ENCODE results near the gene SRGAP1.
A peak's percentile ranks its signal among the peaks of the same experiment; 100 is the strongest.
"Not testable (repeated sequence)": the region's sequence is repeated elsewhere in the genome, so short reads cannot be mapped to it uniquely, and the experiment has no call there.

Gene SRGAP1

DNA sequence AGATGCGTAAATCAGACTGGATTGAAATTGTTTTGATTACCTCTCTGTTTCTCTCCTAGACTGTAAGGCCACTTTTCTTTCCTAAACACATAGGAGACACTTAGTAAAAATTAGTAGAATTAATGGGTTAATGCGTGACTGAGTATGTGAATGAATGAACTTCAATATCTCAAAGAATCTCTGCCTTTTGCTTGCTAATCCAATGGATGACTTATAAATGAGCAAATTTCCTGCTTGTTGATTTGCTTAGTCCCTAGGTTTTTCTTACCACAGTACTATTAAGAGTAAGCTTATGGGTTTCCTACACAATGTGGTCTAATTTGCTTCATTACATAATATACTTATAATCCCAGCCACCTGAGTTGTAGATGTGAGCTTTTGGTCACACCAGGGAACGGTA is 164.1 kb downstream of the SRGAP1 start:
- DNase-seq (ENCODE audit: low read depth) = no peak

- DNase-seq (ENCODE audit: low read depth) = no peak
Measured at GRCh38 chr12:64009321-64010068, 165.0 kb downstream of the SRGAP1 start.

- peak; percentile 52 for DNase-seq (ENCODE audit: low read depth)
Measured at GRCh38 chr12:64010069-64010686, 165.7 kb downstream of the SRGAP1 start.

DNA sequence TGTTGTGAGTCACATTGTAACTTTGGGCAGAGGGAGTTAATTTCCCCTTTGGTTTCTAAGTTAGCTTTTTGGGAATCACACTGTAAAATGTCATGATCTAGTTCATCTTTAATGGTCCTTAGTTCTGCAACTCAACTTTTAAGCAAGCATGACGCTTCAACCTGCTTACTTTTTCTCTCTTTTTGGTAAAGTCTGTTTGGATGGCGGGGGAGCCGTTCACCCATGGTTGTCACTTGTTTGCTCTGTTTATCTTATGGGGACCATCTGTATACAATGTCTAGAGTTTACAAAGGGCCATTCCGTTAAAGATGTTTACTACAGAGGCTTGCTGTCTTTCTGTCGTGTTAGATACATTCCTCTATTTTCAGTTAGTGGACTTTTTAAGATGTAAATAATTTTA is 172.0 kb downstream of the SRGAP1 start:
- DNase-seq (ENCODE audit: low read depth) = no peak

DNA sequence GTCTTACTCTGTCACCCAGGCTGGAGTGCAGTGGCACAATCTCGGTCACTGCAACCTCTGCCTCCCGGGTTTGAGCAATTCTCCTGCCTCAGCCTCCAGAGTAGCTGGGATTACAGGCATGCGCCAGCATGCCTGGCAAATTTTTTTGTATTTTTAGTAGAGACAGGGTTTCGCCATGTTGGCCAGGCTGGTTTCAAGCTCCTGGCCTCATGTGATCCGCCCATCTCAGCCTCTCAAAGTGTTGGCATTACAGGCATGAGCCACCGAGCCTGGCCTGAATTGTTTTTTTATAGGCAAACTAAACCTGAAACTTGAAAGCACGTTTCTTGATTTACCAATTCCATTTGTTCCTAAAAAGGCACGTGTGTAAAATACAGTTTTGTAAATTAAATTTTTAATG is 173.6 kb downstream of the SRGAP1 start:
- DNase-seq (ENCODE audit: low read depth) = not testable (repeated sequence)

DNA sequence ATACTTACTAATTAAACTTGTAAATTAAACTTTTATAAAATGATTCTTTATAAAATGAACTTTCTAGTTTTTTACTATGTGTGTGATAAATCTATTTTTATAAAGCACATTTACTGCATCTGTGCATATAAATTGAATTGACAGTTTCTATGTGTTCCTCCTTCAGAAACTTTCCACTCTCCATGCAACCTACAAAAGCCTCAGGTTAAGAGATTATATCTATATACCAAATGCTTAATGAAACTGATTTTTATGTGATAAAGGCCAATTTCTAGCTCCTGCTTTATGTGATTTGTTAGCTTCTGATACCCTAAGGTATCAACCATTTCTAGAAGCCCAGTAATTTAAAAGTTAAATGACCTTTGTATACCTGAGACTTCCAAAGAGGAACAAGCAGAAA is 174.0 kb downstream of the SRGAP1 start:
- no peak for DNase-seq (ENCODE audit: low read depth)

GRCh38 chr12:64019101-64019500 is 174.6 kb downstream of the SRGAP1 start:
- DNase-seq (ENCODE audit: low read depth) = no peak

DNA sequence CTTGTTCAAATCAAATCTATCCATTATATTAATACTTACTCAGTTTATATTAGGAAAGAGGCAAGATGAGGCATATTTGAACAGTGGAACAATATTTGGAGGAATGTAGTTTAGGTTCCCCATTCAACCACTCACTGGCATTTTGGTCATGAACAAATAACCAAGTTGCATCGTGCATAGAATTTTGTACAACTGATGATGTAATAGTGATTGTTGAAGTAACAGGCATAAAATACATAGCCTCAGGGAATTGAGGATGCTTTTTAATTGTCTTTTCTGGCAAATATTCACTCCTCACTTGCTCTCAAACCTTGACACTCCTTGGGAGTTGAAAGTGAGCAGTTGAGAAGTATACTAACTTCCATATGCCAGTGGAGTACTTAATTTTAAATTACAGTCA is 175.2 kb downstream of the SRGAP1 start:
- DNase-seq (ENCODE audit: low read depth) = no peak

DNA sequence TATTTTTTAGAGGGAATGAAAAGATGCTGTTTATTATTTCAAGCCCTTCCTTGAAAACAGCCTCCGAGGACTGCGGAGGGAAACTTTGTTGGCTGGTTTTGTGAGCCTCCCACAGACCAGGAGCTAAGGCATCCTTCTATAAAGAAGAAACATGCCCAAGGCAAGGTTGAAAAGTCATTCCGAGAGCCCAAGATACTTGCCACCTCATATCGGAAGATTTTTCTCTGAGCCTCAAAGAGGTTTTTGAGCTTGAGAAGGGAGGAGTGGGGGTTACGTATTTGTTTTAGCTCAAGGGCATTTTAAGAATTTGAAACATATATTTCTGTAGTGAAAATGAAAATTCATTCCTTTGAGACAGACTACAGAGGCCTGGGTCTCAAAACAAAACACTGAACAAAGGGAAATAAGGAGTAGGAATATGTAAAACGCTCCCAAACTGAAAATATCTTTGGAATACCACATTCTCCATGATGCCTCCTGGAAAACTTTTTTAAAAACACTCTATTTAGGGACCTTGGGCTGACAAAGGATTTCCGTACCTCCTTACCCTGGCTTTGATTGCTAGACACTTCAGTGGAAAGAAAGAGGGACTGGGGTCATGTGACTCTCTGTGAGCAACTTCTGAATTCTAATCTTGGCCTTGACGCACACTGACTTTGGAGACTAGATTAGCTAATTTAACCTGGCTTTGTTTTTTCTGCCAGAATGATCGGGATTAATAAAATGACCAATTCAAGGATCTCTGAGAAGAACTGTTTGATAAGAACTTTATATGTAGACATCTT is 180.9 kb downstream of the SRGAP1 start:
- no peak for DNase-seq (ENCODE audit: low read depth)

DNA sequence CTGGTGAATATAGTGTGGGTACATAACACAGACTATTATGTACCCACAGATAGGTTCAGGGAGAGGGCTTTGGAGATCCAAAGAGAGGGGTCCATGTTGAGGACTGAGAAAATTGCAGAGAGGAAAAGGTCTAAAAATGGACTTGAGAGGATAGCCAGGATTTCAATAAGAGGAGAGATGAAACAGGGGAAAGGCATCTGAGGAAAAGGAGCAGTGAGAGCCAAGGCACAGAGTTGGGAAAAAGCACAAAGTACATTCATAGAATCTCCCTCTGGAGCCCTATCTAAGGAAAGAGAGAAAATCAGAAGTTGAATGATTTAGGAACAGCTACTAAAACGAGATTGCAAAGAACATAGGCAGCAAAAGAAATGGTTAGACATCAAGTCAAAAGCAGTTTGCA is 182.8 kb downstream of the SRGAP1 start:
- no peak for DNase-seq (ENCODE audit: low read depth)

- DNase-seq (ENCODE audit: low read depth) = no peak
Measured at GRCh38 chr12:64028541-64028940, 184.0 kb downstream of the SRGAP1 start.

DNA sequence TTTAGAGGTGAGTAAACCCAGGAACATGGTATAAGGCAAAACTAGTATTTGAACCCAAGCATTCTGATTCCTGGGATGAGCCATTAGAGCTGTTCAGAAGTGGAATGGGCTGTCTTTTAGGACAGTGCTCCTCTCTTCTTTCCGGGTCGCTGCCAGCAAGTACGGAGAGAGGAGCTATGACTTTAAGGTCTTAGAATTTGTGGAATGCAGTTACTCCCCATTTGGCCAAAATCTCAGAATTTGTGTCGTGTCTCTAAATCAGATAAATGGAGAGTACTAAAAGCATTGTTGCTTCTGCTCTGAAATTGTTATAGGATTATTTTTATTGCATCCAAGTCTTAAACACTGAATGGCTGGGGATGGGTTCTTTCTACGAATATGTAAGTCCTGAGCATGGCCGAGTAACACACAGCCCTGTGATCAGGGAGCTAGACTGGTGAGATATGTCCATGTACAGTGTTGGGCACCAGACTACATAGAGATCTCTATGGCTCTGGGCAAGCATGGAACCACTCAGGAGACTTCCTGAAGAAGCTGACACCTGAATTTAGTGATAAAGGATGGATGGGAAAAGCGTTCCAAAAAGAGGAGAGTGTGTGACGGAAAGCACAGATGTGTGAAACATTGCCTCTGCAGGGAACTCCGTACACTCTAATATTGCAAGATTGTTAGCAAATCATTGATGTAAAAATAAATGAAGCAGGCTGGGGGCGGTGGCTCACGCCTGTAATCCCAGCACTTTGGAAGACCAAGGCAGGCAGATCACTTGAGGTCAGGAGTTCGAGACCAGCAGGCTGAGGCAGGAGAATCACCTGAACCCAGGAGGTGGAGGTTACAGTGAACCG is 184.7 kb downstream of the SRGAP1 start:
- DNase-seq (ENCODE audit: low read depth) = peak; percentile 44

- no peak for DNase-seq (ENCODE audit: low read depth)
Measured at GRCh38 chr12:64030155-64030554, 185.7 kb downstream of the SRGAP1 start.

- not testable (repeated sequence) for DNase-seq (ENCODE audit: low read depth)
Measured at GRCh38 chr12:64034056-64034455, 189.6 kb downstream of the SRGAP1 start.

DNA sequence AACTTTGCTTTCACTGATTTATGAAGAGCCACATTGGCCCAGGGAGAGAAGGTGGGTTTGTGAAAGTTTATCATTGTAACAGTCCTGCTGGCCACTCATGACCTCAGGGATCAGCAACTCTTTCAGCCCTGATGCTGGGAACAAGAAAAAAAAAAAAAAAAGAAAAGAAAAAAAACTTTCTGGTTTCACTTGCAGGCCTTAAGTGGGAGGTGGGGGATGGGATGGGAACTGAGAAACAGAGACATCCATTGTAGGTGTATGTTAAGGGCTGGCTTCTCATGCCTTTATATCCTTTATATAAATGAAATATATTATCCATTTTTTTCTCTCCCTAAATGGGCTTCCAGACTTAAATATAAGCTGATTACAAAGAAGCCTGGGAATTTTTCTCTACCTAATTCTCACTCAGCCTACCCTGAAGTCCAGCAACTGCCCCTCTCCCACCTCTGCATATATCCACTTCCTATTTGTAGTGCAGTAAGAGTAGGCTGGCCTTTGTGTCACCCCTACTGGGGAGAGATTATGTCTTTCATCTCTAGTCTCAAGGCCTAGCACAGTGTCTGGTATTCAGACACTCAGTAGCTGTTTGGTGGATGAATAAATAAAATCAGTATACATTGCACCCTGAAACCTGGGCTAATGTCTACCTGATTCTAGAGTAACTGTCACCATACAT is 190.5 kb downstream of the SRGAP1 start:
- no peak for DNase-seq (ENCODE audit: low read depth)

- no peak for DNase-seq (ENCODE audit: low read depth)
Measured at GRCh38 chr12:64036414-64036813, 191.9 kb downstream of the SRGAP1 start.

GRCh38 chr12:64039281-64039871 is 194.9 kb downstream of the SRGAP1 start:
- peak; percentile 72 for DNase-seq (ENCODE audit: low read depth)

DNA sequence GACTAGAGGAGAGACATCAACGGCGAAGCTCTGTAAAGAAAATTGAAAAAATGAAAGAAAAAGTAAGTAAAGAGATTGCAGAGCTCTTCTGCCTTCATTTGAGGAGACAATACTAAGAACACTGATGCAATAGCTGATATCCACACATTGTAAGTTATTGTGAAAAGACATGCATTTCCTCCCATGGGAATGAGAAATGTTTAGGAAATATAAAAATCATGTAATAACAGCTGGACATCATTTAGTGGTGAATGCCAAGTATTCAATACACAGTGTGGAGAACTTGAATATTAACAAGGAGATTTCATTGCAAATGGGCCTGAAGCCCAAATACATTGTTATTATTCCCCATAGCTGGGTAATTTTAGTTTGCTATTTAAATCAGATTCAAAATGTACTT is 198.4 kb downstream of the SRGAP1 start:
- peak; percentile 98 for DNase-seq (ENCODE audit: low read depth)

GRCh38 chr12:64044191-64044590 is 199.7 kb downstream of the SRGAP1 start:
- no peak for DNase-seq (ENCODE audit: low read depth)

DNA sequence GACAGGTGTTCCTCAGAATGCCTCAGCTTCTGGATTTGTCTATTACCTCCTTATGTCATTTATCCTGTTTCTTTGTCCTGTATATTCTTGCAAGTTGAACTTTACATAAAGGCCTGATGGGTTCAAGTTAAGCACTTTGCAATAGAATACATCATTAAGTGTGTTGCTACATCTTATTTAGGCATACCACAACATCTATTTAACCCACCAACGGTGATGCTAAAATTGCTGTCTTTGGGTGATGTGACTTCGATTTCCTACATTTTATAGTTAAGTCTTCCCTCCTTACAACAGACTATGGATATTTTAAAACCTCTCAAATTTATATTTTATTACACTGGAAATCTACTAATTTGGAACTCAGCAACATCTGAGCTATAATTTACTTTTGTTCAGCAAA is 206.6 kb downstream of the SRGAP1 start:
- DNase-seq (ENCODE audit: low read depth) = no peak

- DNase-seq (ENCODE audit: low read depth) = no peak
Measured at GRCh38 chr12:64053117-64053516, 208.6 kb downstream of the SRGAP1 start.
